Nasal cavity respiratory epithelium epithelial cell of viscerocranial mucosa (primary cell): Measurements from ENCODE around the gene DLGAP3. TPM values are rescaled to one million over a fixed set of nuclear protein-coding genes. Genes with fewer than 3 reads are reported as not detected.

Experiments
- total RNA-seq: library from RNA; depleted of rRNA; stranded (reverse); fragments of >200 nt; gene quantifications from 2 replicates; pipeline ENCODE4 v1.2.3, GENCODE V29; 2014

The DLGAP3 gene
- under 0.01 TPM in 1 of 2 replicates, not detected in the other for total RNA-seq

GRCh38 chr1:34929497-34929852, at the start of gene DLGAP3:
Gene DLGAP3, minus strand, starts transcription at chr1:34929650. Its CDS starts 24,267 bp downstream, at chr1:34905383.

GRCh38 chr1:34859446-34860200, 69.8 kb downstream of the DLGAP3 start, which contains the start of gene SMIM12:
Gene SMIM12, minus strand, starts transcription at chr1:34859749. Its CDS starts 3,772 bp downstream, at chr1:34855977.

Other genes with a start within 250 kb of the DLGAP3 start
- gene GJB5, start 174.6 kb downstream of the DLGAP3 start, total RNA-seq, result 54.4 and 77.9 TPM in 2 replicates
- gene GJB4, start 169.9 kb downstream of the DLGAP3 start, total RNA-seq, result 12.3 and 17.4 TPM in 2 replicates
- gene GJB3, start 148.4 kb downstream of the DLGAP3 start, total RNA-seq, result 113 and 120 TPM in 2 replicates
- not detected in 2 replicates for gene GJA4, start 136.7 kb downstream of the DLGAP3 start, total RNA-seq
- gene SMIM12, start 69.9 kb downstream of the DLGAP3 start, total RNA-seq, result 23.2 and 27.6 TPM in 2 replicates
- gene TMEM35B, start 55.7 kb upstream of the DLGAP3 start, total RNA-seq, result 4.1 and 12.9 TPM in 2 replicates
- gene ZMYM6, start 102.3 kb upstream of the DLGAP3 start, total RNA-seq, result 17.8 and 21.4 TPM in 2 replicates
- gene ZMYM1, start 149.7 kb upstream of the DLGAP3 start, total RNA-seq, result 32.5 and 34.9 TPM in 2 replicates